ENCODE data around the gene AMOT.

DNA sequence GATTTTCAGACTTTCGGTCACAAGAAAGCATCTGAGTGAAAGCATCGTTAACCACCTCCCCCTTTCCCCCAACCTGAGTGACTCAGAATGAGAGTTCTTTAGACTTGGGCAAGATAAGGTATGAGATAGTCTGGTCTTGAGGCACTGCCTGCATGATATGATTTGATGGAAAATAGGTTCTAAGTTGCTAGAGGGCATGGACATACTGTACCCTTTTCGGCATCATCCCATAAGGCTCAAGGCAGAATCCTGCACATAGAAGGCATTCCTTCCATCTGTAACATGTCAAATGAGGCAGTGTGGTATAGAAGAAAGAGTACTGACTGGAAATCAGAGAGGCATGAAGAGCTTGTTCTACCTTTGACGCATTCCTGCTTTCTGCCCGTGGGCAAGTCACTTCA is 16.8 kb upstream of the AMOT start:
- TF ChIP-seq, protein P1, sequence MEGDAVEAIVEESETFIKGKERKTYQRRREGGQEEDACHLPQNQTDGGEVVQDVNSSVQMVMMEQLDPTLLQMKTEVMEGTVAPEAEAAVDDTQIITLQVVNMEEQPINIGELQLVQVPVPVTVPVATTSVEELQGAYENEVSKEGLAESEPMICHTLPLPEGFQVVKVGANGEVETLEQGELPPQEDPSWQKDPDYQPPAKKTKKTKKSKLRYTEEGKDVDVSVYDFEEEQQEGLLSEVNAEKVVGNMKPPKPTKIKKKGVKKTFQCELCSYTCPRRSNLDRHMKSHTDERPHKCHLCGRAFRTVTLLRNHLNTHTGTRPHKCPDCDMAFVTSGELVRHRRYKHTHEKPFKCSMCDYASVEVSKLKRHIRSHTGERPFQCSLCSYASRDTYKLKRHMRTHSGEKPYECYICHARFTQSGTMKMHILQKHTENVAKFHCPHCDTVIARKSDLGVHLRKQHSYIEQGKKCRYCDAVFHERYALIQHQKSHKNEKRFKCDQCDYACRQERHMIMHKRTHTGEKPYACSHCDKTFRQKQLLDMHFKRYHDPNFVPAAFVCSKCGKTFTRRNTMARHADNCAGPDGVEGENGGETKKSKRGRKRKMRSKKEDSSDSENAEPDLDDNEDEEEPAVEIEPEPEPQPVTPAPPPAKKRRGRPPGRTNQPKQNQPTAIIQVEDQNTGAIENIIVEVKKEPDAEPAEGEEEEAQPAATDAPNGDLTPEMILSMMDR (conservative IDR thresholded peaks at IDR 0.05; ENCODE audit: low read length): no peak
- TF ChIP-seq EZH2phosphoT487 (IDR thresholded peaks at IDR 0.05; ENCODE audit: borderline replicate concordance): no peak

All from Loucy (cell line).